Measurements from ENCODE around the gene ZDHHC12.
A peak's percentile ranks its signal among the peaks of the same experiment; 100 is the strongest.

ZDHHC12 gene

GRCh38 chr9:128731093-128731492, 7.2 kb upstream of the ZDHHC12 start:
- no peak for FAIRE-seq
- no peak for DNase-seq (ENCODE audit: low spot score)

- DNase-seq (ENCODE audit: low spot score) (no peak), FAIRE-seq (no peak)
These were observed 6.0 kb upstream of the ZDHHC12 start for GRCh38 chr9:128729766-128730517.

DNA sequence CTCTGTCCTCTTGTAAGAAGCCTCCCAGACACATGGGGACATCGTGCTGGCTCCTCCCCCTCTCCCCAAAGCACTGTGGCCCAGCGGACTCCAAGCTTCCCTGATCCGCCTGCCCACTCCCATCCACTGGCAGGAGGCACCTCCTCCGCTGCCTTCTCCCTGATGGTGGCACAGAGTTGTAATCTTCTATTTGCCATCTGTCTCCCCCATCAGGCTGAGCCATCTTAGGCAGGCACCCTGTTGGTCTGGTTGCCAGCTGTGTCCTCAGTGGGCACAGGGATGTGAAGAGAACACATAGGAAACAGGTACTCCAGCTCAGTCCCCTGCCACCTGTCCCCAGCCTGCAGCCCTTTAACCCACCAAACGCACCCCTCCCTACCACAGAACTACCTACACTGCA, 5.4 kb upstream of the ZDHHC12 start:
- FAIRE-seq (no peak), DNase-seq (ENCODE audit: low spot score) (no peak)

DNA sequence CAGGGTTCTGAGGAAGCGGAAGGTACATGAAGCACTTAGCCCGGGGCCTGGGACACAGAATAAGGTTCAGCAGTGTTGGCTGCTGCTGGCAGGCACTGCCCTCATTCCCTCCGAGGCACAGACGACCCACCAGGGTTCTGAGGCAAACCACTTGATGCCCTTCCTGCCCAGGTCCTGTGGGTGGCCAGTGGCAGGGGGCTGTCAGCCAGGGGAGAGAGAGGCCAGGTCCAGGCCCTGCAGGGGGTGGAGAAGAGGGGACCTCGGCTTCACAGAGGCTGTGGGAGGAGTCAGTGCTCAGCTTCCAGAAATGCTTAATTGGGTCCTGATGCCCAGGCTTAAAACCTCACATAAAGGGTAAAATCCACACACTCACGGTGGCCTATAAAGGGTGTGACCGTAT, 4.4 kb upstream of the ZDHHC12 start:
- FAIRE-seq: no peak
- no peak for DNase-seq (ENCODE audit: low spot score)

- no peak for DNase-seq (ENCODE audit: low spot score)
- FAIRE-seq: no peak
These were observed 3.8 kb upstream of the ZDHHC12 start for GRCh38 chr9:128727640-128728248.

DNA sequence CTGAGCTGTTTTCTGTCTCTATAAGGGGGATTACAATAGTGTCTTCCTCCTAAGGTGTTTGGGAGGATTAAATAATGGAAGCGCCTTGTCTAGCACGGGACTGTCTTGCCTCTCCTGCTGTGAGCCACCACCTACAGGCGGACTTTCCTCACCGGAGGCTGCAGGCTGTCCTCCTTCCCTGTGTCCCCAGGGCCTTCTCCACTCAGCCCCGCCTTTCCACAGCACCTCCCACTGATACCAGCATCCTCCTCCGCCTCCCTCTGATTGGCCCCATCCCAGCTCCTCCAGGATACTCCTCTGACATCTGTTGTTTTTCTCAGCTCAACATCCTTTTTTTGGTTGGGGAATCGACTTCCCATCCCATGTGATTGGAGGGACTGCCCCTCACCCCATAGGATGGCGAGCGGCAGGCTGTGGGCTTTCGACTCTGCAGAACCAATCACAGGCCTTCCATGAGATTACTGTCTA, 851 bp upstream of the ZDHHC12 start:
- FAIRE-seq: peak; percentile 20
- DNase-seq (ENCODE audit: low spot score): peak; percentile 88

DNA sequence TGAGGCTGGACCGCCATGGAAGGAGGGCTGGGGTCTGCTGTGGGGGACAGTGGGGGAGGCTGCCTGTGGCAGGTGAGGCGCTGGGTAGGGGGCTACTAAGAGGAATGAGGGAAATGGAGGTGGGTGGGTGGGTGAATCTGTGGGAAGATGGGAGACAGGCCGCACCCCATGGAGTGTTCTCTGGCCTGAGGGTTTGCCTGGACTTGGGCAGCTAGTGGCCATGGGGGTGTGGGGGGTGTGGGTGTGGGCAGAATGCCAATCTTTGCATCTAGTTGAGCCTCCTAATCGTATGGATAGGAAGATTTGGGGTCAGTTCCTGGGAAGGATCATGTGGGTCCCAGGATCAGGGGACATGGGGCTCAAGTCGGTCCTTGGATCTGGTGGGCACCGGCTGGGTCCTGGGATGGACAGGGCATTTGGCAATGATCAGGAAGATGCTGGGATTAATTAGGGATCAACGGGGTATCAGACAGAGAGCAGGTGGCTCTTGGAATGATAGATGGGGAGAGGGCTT, 518 bp downstream of the ZDHHC12 start:
- no peak for FAIRE-seq
- DNase-seq (ENCODE audit: low spot score): no peak

GRCh38 chr9:128722380-128723351, 1.3 kb downstream of the ZDHHC12 start:
- DNase-seq (ENCODE audit: low spot score): no peak
- FAIRE-seq: no peak

GRCh38 chr9:128721487-128722010, 2.4 kb downstream of the ZDHHC12 start:
- no peak for FAIRE-seq

DNA sequence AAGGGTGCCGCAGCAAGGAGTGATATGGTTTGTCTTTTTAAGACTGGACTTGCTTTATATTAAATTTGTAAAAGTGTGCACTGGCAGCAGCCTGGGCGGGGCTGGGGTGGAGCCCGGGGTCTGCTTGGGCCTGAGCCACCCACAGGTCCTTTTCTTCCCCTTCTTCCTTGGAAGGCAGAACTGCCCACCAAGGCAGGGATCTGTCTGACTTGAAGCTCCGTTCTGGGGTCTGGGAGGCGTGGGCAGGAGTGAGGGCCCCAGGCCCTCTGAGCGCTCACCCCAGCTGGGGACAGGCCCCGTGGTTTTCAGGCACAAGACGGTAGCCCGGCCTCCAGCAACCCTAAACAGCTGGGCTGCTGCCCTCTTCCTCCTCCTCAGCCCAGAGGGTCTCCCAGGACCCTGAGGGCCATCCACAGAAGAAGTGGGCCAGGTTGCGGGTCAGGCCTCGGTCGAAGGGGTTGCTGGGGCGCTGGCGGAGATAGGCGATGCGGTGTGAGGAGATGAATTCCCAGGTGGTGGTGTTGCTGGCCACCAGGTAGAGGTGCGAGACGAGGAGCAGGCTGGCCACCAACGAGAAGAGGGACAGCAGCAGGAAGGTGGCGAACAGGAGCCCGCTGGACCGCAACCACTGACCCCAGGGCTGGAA, 3.0 kb downstream of the ZDHHC12 start:
- FAIRE-seq: no peak
- no peak for DNase-seq (ENCODE audit: low spot score)

More at GRCh38 chr9:128721487-128722010, 2.4 kb downstream of the ZDHHC12 start:
- no peak for DNase-seq (ENCODE audit: low spot score)

GRCh38 chr9:128719919-128720605, 3.9 kb downstream of the ZDHHC12 start:
- DNase-seq (ENCODE audit: low spot score): no peak
- FAIRE-seq: no peak

GRCh38 chr9:128718475-128718874, 5.5 kb downstream of the ZDHHC12 start:
- DNase-seq (ENCODE audit: low spot score) (no peak), FAIRE-seq (no peak)

DNA sequence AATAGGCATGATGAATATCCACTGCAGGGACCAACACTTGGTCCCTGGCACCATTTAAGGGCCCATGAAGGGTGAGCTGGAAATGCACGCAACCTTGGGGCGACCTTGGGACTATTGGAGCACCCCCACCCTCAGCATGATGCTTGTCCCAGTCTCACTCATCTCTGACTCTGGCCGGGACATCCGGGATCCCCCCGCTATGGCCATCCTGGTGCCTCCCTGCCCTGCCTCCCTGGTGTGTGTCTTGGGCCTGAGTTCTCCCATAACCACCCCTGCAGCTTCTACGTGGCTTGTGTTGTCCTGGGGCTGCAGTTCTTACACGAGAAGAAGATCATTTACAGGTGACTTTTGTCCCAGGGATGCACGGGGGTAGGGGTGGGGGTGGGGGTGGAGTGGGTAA, 5.9 kb downstream of the ZDHHC12 start:
- no peak for DNase-seq (ENCODE audit: low spot score)
- no peak for FAIRE-seq

GRCh38 chr9:128716581-128717254, 7.2 kb downstream of the ZDHHC12 start:
- FAIRE-seq (no peak), DNase-seq (ENCODE audit: low spot score) (no peak)

- no peak for DNase-seq (ENCODE audit: low spot score)
- FAIRE-seq: no peak
These were observed 8.5 kb downstream of the ZDHHC12 start for GRCh38 chr9:128715436-128715750.

- DNase-seq (ENCODE audit: low spot score): no peak
- FAIRE-seq: no peak
These were observed 9.1 kb downstream of the ZDHHC12 start for GRCh38 chr9:128714586-128715435.

DNA sequence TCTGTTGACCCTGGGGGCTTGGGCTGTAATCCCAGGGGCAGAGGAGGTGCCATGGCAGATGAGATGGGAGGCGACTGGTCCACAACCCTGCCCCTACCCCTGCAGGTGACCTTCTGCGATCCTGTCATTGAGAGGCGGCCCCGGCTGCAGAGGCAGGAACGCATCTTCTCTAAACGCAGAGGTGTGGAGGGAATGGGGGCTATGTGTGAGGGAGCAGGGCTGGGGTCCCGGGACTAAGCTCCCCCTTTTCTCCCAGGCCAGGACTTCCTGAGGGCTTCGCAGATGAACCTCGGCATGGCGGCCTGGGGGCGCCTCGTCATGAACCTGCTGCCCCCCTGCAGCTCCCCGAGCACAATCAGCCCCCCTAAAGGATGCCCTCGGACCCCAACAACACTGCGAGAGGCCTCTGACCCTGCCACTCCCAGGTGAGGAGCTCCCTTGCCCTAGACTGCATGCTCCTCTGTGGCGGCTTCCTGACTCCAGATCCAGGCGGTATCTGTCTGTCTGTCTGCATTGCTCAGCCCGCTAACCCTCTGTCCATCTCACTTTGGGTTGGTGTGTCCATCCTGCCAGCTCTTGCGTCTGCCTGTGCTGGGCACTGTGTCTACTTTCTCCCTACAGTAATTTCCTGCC, 9.9 kb downstream of the ZDHHC12 start:
- no peak for FAIRE-seq
- no peak for DNase-seq (ENCODE audit: low spot score)

GRCh38 chr9:128713411-128713780, 10.5 kb downstream of the ZDHHC12 start:
- FAIRE-seq (no peak), DNase-seq (ENCODE audit: low spot score) (no peak)
